Renal cortical epithelial cell (primary cell): ENCODE data around the gene SCAF4. TPM values are rescaled to one million over a fixed set of nuclear protein-coding genes. Genes with fewer than 3 reads are reported as not detected.
"Not testable (repeated sequence)": the region's sequence is repeated elsewhere in the genome, so short reads cannot be mapped to it uniquely, and the experiment has no call there.

Source experiments
- DNase-seq: peaks from one replicate; pipeline ENCODE4 v3.0.0-alpha.2; 2011; ENCODE audit warnings: low read depth
- total RNA-seq: library from RNA; depleted of rRNA; stranded (reverse); fragments of >200 nt; gene quantifications from 2 replicates; pipeline ENCODE4 v1.2.3, GENCODE V29; 2014

Gene SCAF4, protein sequence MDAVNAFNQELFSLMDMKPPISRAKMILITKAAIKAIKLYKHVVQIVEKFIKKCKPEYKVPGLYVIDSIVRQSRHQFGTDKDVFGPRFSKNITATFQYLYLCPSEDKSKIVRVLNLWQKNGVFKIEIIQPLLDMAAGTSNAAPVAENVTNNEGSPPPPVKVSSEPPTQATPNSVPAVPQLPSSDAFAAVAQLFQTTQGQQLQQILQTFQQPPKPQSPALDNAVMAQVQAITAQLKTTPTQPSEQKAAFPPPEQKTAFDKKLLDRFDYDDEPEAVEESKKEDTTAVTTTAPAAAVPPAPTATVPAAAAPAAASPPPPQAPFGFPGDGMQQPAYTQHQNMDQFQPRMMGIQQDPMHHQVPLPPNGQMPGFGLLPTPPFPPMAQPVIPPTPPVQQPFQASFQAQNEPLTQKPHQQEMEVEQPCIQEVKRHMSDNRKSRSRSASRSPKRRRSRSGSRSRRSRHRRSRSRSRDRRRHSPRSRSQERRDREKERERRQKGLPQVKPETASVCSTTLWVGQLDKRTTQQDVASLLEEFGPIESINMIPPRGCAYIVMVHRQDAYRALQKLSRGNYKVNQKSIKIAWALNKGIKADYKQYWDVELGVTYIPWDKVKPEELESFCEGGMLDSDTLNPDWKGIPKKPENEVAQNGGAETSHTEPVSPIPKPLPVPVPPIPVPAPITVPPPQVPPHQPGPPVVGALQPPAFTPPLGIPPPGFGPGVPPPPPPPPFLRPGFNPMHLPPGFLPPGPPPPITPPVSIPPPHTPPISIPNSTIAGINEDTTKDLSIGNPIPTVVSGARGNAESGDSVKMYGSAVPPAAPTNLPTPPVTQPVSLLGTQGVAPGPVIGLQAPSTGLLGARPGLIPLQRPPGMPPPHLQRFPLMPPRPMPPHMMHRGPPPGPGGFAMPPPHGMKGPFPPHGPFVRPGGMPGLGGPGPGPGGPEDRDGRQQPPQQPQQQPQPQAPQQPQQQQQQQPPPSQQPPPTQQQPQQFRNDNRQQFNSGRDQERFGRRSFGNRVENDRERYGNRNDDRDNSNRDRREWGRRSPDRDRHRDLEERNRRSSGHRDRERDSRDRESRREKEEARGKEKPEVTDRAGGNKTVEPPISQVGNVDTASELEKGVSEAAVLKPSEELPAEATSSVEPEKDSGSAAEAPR
- total RNA-seq, result 1.0 and 10.6 TPM in 2 replicates

DNA sequence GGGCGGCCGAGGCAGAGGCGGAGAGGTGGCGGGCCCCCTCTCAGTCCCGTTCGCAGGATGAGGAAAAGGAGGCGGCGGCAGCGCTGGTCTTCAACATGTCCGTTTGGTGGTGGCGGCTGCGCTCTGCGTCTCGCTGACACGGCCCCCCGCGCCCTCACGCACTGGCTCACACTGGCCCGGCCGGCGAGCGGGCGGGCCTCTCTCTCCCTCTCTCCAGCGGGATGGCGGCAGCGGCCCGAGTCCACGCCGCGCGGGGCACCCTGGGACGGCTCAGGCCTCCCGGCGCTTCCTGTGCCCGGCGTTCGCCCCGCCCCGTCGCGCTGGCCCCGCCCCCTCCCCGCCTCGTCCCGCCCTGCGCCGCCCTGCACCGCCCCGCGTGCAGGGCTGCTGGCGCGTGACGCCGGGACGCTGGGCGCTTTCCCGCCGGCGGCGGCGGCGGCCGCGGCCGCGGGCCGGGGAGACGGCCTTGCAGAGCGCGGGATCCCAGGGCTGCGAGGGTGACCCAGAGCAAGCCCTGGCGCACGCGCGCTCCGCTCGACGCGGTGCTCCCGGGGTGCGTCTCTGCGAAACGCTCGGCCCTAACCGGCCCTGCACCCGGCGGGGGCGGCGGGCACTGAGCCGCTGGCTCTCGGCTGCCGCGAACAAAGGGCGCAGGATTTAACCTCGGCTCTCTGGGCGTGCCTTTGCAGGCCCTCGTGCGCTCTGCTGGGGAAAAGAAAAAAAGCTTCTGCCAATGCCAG, at the start of gene SCAF4:
SCAF4 (minus strand) TSS at position 262 of the 740 bp plus-strand sequence. CDS start 426 bp downstream, outside the sequence.
- peak; percentile 60 for DNase-seq

DNA sequence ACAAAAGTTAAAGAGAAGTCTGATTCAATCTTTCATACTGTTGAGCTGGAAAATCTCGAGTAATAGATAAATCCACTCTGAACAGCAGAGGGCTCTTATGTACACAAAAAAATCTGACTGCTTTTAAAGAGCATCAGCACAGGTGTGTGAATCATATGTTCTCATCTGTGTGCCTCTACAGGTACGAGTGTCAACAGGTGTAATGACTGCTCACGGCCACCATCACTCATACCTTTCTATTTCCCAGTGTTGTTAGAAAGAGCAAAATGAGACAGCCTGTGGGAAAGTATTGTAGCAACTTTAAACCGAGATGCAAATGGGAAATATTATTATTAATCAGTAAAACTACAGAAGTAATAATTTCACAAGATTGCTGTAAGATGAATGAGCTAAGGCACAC, 49.0 kb upstream of the SCAF4 start:
- peak; percentile 10 for DNase-seq

DNA sequence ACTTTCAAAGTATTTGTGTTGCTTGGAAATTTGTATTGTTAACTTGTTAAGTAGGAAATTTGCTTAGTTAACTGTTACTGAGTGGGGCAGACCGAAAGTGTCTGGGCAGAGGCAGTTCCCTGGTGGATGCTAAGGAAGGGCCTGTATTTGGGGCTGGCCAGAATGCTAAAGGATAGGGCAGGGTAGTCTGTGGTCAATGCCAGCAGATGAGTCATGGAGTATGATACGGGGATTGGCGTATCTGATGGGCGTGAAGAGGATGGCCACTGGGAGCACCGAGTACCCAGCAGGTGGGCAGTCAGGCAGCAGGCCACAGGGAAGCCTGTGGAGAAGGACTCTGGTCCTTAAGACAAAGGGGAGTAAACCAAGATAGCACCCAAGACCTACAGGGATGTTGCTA, 46.6 kb upstream of the SCAF4 start:
- DNase-seq, result no peak

DNA sequence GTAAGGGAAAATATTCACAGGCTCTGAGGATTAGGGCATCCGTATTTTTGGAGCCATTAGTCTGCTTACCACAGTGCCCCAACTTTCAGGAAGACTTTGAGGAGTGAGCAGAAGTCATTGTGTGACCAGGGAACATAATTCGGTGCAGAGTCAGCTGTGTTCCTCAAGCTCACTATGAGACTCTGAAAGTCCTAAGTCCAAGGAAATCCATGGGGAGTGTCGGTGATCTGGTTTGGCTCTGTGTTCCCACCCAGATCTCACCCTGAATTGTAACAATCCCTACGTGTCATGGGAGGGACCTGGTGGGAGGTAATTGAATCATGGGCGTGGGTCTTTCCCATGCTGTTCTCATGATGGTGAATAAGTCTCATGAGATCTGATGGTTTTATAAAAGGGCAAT, 45.9 kb upstream of the SCAF4 start:
- DNase-seq, result no peak

DNA sequence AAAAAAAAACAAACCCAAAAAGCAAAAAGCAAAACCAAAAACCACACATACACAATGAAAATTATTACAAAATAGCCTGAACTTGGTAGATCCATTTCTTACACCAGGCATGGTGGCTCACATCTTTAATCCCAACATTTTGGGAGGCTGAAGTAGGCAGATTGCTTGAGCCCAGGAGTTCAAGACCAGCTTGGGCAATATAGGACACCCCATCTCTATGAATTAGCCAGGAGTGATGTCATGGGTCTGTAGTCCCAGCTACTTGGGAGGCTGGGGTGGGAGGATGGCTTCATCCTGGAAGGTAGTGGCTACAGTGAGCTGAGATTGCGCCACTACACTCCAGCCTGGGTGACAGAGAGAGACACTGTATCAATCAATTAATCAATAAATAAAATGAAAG, 42.1 kb upstream of the SCAF4 start:
- DNase-seq, result no peak

DNA sequence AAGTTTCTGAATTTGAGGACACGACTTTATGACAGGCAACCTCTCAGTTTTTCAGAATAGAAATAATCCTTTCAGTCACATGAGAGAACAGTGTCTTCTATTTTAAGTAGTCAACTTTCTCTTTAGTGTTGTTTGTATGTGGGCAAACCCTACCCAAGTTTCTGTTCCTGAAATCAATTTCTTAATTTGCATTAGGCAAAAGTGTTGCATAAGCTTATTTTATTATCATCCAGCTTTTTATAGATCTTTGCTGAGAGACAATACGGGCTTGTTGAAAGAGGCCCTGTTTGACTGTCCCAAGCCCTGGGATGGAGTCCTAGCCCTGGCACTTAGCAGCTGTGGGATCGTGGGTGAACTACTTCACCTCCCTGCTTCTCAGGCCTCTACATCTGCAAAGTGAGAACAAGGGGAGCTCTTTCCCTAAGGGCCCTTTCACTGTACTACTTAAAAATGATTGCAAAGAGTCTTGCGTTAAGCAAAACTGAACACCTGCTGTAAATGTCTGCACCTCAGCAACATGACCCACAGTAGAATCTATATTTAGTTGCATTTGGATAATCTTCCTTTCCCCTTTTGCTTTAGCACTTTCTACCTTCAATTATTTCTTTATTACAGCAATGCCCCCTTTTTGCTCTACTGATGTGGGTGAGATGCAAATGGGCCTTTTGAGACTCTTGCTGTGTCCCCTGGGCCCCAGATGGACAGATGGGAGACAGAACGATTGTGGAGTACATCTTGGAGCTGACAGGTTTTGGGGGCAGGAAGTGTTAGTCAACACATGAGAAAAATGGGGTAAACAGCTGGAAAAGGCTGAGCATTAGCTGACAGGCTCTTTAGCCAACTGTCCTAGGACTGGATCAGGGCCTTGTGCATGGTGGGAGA, 41.0 kb upstream of the SCAF4 start:
- no peak for DNase-seq

DNA sequence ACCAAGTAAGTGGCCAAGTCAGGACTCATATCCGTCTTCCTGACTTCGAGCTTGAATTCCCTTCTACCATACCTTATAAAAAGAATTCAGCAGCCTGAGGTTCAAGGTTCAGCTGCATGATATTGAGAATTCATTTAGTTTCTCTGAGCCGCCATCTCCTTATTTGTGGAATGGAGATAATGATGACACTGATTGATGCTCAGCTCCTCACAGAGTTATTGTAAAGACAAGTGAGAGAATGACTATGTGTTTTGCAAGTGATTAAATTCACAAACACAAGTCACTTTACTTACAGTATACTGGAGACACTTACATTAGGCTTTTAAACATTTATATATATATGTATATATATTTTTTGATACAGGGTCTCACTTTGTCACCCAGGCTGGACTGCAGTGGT, 39.8 kb upstream of the SCAF4 start:
- no peak for DNase-seq

DNA sequence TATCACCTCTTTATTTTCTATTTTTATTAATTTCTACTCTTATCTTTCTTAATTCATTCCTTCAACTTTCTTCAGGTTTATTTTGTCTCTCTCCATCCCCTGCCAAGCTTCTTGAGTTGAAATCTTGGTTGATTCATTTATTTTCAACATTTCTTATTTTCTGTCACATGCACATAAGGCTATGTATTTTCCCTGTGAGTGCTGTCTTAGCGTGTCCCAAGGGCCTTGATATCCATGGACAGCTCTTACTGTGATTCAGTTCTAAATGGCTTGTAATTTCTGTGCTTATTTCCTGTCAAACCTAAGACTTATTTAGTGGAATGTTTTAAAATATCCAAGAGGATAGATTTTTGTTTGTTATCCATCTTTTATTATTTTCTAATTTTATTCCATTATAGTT, 36.8 kb upstream of the SCAF4 start:
- DNase-seq, result no peak

DNA sequence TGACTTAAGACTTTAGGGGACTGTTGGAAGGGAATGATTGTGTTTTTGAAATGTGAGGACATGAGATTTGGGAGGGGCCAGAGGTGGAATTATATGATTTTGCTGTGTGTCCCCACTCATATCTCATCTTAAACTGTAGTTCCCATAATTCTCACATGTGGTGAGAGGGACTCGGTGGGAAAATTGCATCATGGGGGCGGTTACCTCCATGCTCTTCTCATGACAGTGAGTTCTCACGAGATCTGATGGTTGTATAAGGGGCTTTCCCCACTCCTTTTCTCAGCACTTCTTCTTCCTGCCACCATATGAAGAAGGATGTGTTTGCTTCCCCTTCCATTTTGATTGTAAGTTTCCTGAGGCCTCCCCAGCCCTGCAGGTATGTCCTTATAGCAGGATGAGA, 35.0 kb upstream of the SCAF4 start:
- DNase-seq, result no peak

DNA sequence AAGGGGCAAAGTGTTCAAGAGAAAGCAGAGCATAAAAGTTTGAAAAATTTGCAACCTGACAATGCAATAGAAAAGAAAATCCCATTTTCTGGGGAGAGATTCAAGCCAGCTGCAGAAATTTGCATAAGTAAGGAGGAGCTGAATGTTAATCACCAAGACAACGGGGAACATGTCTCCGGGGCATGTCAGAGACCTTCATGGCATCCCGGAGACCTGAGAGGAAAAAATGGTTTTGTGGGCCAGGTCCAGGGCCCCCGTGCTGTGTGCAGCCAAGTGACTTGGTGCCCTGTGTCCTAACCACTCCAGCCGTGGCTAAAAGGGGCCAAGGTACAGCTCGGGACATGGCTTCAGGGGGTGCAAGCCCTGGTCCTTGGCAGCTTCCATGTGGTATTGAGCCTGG, 33.9 kb upstream of the SCAF4 start:
- DNase-seq, result not testable (repeated sequence)

DNA sequence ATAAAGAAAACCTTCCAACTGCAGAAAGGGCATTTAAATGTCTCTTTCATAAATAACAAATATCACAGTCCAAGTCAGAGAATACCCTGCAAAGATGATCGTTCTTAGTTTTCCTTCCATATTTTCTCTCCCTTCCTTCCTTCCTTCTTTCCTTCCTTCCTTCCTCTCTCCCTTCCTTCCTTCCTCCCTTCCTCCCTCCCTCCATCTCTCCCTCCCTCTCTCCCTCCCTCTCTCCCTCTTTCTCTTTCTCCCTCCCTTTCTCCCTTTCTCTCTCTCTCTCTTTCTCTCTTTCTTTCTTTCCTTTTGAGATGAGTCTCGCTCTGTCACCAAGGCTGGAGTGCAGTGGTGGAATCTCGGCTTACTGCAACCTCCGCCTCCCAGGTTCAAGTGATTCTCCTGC, 29.0 kb upstream of the SCAF4 start:
- no peak for DNase-seq

DNA sequence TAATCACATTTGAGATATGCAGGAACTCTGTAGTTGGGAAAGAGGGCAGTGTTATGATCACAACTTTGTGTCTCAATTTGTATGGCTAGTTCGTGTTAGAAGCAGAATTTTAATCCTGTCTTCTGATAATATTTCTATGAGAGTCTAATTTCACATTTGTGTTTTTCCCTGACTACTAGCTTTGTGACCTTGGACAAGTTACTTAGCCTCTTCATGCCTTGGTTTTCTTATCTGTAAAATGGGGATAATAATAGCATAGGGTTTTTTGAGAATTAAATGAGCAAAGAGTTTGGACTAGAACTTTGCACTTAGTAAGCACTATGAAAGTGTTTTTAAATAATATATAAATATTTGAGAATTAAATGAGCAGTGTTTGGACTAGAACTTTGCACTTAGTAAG, 24.9 kb upstream of the SCAF4 start:
- no peak for DNase-seq

DNA sequence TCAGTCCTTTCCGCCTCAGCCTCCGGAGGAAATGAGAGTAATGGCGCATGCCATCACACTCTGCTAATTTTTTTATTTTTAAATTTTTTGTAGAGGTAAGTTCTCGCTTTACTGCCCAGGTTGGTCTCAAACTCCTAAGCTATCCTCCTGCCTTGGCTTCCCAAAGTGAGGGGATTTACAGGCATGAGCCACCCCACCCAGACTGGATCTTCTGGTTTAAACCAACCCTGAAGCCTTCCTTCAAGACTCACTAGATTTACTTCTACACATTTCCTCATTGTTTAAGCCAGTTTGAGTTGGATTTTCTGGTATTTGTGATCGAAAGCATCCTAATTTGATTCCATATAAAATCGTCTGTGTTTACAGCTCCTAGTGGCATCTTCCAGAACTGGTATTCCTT, 23.1 kb upstream of the SCAF4 start:
- DNase-seq, result no peak

DNA sequence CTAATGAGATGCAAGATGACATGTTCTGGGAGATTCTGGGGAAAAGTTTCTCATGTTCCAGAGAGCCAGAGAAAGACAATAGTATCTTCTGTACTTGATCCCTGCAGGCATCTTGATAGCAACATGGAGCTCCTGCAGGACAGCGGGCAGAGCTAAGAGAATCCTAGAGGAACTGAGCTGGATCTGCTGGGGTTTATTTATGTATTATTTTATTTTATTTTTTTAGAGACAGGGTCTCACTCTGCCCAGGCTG, 22.7 kb upstream of the SCAF4 start:
- DNase-seq, result no peak

DNA sequence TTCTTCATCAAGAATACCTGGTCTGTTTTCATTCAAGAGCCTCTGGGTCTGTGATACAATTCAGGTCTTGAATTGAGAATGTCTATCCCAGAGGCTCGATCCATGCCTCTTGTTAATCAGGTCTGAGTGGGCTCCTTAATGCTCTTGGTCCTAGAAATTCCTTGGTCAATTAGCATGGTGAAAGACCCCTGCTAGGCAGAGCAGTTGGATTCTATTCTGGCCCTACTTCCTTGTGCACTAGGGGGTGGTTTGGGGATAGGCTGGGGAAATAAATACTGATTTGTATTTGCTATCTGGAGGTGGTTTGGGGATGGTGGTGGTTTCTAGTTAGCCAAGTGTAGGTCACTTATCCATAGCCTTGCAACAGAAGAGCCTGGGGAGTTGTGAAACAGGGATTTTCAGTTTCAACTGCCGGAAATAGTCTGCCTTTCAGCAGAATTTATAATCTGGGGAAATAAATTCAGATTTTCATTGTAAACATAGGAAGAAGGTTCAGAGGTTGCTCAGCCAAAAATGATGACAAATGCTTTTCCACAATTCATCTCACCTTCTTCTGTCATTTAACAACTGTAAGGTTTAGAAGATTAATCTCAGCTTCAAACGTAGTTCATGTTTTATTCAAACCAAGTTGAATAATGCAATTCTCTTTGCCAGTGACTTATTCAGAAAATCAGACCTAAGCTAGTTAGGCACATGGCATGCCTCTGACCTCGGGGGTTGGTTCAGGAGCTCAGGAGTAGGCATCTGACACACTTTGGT, 22.2 kb upstream of the SCAF4 start:
- DNase-seq, result no peak

DNA sequence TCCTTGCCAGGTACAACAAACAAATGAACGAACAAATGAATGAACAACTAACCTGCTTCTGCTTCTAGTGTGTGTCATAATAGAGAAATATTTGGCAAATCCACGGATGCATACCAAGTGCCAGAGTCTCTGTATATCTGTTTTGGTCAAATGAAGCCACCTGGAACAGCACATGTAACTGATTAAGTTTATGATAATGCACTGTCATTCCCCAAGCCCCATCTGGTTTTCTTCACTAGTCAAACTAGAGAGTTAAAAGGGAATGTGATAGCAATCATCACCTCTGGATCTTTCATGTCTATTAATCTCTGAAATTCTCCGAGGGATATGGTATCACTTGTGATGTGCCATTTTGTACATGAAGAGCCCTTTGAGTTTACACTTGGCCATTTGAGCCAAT, 21.0 kb upstream of the SCAF4 start:
- DNase-seq, result no peak

DNA sequence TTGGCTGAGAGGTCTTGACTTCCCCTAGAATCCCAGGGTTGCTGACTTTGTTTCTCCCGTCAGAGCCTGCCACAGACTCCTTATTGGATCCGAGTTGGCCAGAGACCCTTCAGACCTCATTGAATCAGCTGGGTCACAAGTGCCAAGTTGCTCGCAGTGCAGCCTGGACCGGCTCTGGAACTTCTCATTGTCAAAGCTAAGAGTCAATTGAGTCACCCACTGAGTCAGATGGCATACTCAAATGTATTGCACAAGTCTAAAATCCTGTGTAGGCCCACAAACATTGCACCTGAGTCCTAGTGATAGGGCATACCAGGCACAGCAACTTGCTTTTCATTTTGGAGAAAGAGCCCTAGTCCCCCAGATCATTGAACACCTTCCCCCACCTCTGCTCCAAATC, 20.4 kb upstream of the SCAF4 start:
- peak; percentile 67 for DNase-seq

DNA sequence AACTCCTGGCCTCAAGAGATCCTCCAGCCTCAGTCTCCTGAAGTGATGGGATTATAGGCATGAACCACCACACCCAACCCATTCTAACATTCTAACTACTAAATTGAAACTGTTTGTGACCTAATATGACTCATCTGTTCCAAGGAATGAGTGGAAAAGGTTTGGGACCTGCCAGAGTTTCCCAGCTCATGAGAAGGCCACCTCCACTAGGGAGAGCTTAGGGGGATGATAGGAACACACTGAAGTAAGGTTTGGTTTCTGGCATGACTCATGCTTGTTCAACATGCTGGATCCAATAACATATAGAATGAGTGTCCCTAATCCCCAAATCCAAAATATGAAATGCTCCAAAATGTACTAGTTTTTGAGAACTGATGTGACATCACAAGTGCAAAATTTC, 18.9 kb upstream of the SCAF4 start:
- DNase-seq, result peak; percentile 43

DNA sequence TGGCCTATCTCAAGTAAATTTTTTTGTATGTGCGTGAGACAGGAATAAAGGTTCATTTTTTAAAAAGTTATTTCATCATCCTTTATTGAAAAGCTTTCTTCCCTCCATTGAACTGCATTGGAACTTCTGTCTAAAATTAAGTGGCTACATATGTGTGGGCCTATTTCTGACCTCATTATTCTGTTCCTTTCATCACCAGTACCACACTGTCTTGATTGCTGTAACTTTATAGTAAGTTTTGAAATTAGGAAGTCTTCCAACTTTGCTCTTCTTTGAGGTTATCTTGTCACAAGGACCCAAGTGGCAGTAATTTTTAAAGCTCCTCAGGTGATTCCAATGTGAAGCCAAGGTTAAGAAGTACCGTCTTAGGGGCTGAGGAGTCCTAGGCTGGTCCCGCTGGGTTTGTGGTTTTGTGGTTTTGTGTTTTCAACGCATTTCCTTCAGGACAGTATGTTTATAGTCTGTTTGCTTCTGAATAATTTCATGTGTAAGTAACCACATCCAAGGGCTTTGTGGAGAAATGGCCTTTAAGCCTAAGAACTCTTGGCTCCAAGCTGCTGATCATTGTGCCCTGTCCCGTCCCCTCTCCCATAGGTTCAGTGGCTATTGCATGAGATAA, 12.4 kb upstream of the SCAF4 start:
- DNase-seq, result no peak

DNA sequence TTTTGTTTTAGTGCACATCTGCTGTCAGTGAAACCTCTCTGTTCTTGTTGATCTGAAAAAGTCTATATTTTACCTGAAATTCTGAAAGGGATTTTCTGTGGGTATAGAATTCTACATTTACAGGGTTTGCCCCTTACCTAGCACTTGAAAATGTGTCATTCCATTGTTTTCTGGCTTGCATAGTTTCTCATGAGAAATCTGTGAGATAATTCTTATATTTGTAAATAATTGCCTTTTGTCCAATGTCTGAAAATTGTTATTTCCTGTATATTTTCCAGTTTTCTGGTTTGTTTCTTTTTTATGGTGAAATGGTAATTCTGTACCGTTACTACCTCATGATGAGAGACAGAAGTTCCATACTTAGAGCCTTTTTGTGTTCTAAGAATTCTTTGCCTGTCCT, 11.8 kb upstream of the SCAF4 start:
- DNase-seq, result no peak
